Activated B cell treated with CpG ODN at 0.5 μM for 24 hours (primary cell): ENCODE results near the gene MX1. TPM values are rescaled to one million over a fixed set of nuclear protein-coding genes. Genes with fewer than 3 reads are reported as not detected.

Source experiments
- ATAC-seq: fragments of 200-7000 bp; cut with Tn5 transposase; one replicate; pipeline ENCODE4 v1.10.0; 2021; ENCODE audit warnings: low read depth, mild to moderate bottlenecking, moderate library complexity
- CTCF ChIA-PET: fragments of 350-600 bp; sonication (Branson Sonifier 250); formaldehyde crosslinking; loops from one replicate; lab custom pipeline; 2021; ENCODE audit warnings: antibody characterized with exemption; lab: Charles Lee
- POLR2A ChIA-PET: fragments of 350-600 bp; sonication (Branson Sonifier 250); formaldehyde crosslinking; loops from one replicate; lab custom pipeline; 2021; ENCODE audit warnings: antibody characterized with exemption; lab: Charles Lee
- DNase-seq: peaks from one replicate; pipeline ENCODE4 v3.0.0; 2022
- H3K27ac Mint-ChIP-seq: one replicate; pipeline ENCODE4 v1.8.0; 2020; ENCODE audit warnings: mixed read lengths
- H3K27me3 Mint-ChIP-seq: one replicate; pipeline ENCODE4 v1.8.0; 2021; ENCODE audit warnings: mixed read lengths
- H3K36me3 Mint-ChIP-seq: one replicate; pipeline ENCODE4 v1.8.0; 2021; ENCODE audit warnings: low read depth, mixed read lengths
- H3K4me1 Mint-ChIP-seq: one replicate; pipeline ENCODE4 v1.8.0; 2021; ENCODE audit warnings: mixed read lengths
- H3K4me3 Mint-ChIP-seq: one replicate; pipeline ENCODE4 v1.8.0; 2020; ENCODE audit warnings: mild to moderate bottlenecking, mixed read lengths
- H3K9me3 Mint-ChIP-seq: one replicate; pipeline ENCODE4 v1.8.0; 2020; ENCODE audit warnings: mixed read lengths
- CTCF ChIP-seq: fragments of 200-600 bp; IDR thresholded peaks from one replicate; pipeline ENCODE4 v1.8.0; 2022; ENCODE audit warnings: antibody characterized with exemption, mild to moderate bottlenecking
- intact Hi-C: fragments of 100-400 bp; cut with micrococcal nuclease; formaldehyde crosslinking; loops from one replicate; pipeline ENCODE4 v1.15.1; 2024
- total RNA-seq: library from RNA; stranded (reverse); gene quantifications from 2 replicates; pipeline ENCODE4 v1.2.3, GENCODE V29; 2022

Gene MX1
- total RNA-seq, 1 donor from 2014 or later, result 64.2 TPM

DNA sequence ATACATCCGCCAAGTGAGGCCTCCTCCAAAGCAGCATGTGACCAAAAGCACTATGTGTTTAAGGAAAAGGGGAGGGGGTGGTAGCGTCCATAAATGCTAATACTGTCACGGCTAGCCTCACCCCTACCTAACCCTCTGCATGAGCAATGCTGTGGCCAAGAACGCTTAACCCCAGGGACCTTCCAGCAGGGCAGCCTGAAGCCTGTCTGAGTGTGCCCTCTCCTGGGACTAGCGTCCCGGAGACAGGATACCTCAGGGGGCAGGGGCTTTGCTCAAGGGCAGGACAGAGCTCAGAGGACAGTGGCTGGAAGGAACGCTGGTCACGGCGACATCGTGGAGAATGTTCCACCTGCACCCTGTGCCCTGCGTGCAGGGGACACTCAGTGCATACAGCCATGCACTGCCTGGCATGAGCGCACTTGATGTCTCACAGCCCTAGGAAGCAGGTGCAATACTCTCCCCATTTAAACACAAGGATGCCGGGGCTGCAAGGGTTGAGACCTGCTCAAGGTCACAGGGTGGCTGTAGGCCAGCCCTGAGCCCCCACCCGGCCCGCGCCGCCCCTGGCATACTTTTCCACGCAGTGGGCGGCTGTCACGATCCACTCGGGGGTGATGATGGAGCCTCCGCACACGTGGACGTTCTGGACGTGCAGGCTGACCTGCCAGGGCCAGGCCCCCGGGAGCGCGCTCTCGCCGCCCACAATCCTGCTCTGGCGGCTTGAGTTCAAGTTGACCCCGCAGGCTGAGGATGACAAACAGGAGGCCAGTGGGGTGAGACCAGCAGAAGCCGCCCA, 46.9 kb downstream of the MX1 start:
- Mint-ChIP-seq H3K4me1 (no peaks in the 10 kb centered on the region), H3K4me3 (no peak overlapping the region), H3K27me3 (peaks cover 25% of the 10 kb centered on the region), H3K9me3 (no peaks in the 10 kb centered on the region), H3K27ac (no peak overlapping the region), H3K36me3 (no peaks in the 10 kb centered on the region)
- DNase-seq, result no peak
- ATAC-seq, result no peak
- no peak for TF ChIP-seq CTCF
- intact Hi-C loops, result no loop called here
- ChIA-PET CTCF (no interaction called here), POLR2A (no interaction called here)

DNA sequence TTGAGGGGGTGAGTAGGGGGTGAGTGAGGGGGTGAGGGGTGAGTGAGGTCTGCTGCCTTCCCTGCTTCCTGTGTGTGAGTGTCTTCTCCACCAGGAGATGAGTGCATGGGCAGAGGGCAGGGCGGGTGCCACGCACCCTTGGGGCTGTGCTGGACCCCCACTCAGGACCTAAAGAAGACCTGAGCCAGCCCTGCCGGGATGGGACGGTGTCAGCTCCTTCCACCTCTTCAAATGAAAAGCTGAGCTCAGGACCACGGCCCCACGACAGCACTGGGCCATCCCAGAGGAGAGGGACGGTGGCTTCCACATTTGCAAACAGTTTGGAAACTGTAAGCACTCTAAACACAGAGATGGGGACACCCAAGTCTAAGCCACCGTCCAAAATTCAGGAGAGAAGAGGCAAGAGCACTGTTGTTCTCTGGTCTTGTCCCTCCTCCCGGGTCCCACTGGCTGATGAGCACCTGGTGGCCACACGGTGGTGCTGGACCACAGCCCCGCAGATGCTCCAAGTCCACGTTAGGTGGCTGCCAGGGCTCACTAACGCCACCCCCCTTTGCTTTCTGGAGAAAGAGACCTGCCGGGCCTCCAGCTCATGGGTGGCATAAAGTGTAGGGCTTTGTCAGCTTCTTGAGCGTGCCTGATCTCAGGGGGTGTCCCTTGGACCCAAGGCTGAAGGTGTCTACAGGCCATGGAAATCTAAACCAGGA, 49.8 kb downstream of the MX1 start:
- Mint-ChIP-seq H3K4me1 (no peaks in the 10 kb centered on the region), H3K27ac (no peak overlapping the region), H3K36me3 (no peaks in the 10 kb centered on the region), H3K27me3 (peaks cover 5% of the 10 kb centered on the region), H3K9me3 (no peaks in the 10 kb centered on the region), H3K4me3 (no peak overlapping the region)
- DNase-seq, result no peak
- intact Hi-C loops, result no loop called here
- no peak for ATAC-seq
- CTCF ChIA-PET, result no interaction called here
- POLR2A ChIA-PET, result no interaction called here
- TF ChIP-seq CTCF, result no peak

DNA sequence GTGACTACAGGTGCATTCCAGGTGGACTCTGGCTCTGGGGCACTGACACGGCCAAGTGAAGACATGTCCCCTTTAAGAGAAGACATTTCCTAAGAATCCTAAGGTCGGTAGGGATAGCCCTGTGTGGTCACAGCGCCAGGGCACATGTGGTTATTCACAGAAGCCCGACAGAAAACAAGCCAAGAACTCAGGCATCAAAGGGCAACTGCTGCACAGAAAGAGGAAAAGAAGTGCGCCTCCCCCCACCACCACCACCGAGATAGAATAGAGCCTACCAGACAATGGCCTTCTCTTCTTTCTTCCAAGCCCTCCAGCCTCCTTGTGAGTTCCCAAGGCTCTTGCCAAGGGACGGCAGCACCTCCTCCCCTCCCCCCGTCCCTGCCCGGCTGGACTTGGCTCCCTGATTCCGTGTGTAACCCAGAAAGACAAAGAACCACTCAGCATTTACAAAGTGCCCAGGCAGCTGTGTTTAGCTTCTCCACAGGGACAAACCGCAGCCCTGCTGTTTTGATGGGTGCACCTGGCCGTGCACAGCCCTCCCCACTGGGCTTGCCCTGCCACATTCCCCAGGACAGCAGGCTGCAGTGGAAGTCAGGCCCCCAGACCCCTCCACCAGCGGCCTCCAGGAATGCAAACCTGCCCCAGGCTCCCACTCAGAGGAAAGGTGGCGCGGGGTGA, 51.7 kb downstream of the MX1 start:
- H3K4me1 Mint-ChIP-seq, result no peaks in the 10 kb centered on the region
- H3K27ac Mint-ChIP-seq, result no peak overlapping the region
- intact Hi-C loops, result no loop called here
- no peaks in the 10 kb centered on the region for H3K9me3 Mint-ChIP-seq
- ATAC-seq (no peak), DNase-seq (no peak)
- no peak overlapping the region for H3K4me3 Mint-ChIP-seq
- peaks cover 2% of the 10 kb centered on the region for H3K27me3 Mint-ChIP-seq
- CTCF ChIA-PET, result no interaction called here
- no peak for TF ChIP-seq CTCF
- POLR2A ChIA-PET, result no interaction called here
- H3K36me3 Mint-ChIP-seq, result no peaks in the 10 kb centered on the region

DNA sequence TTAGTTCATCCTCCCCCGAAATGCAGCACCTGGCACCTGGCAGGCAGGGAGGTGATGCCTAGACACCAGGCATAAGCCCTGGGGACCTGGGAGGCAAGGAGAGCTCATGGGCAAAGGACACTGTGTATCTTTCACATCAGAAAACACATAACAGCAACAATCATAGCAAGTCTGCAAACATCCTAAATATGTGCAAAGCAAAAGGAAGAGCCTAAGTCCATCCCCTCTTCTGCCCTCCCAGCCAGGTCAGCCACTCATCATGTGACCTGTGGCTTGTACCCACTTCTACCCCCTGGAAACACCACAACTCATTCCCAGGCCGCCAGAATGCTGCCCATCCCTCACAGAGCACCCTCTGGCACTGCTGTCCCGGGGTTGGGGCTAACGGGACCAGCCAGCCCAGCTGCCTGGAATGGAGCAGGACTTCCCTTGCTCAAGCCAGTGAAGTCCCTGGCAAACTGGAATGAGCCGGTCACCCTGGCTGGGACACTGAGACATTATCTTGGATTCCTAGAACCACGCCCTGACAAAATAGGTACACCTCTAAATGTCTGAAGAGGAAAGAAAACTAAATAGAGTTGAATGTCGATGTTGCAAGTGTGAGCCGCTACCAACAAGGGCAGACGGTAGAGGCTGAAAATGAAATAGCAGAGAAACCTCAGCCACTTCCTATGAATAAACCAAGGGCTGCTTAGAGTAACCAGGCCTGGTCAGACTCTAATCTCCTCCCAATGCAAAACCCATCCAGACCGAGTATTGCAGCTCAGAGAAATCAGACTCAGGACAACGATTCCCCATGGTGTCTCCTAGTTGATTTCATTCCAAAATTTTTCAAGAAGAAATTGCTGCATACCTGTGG, 52.5 kb downstream of the MX1 start:
- Mint-ChIP-seq H3K36me3 (no peaks in the 10 kb centered on the region), H3K27ac (no peak overlapping the region), H3K27me3 (peaks cover 4% of the 10 kb centered on the region), H3K9me3 (no peaks in the 10 kb centered on the region), H3K4me3 (no peak overlapping the region), H3K4me1 (no peaks in the 10 kb centered on the region)
- no peak for TF ChIP-seq CTCF
- no peak for ATAC-seq
- ChIA-PET POLR2A (no interaction called here), CTCF (no interaction called here)
- intact Hi-C loops, result no loop called here
- no peak for DNase-seq
